ENCODE measurements around the gene EVX2. TPM values are rescaled to one million over a fixed set of nuclear protein-coding genes. Genes with fewer than 3 reads are reported as not detected.

Gene EVX2
- total and polyA plus RNA-seq, 2 of the 4 experiments (the other 2 are of a cell fraction) = not detected

- in situ Hi-C loops (cut with MboI; ENCODE audit: low sequenced_read_pairs) (loop anchor here (25.0 kb wide), 2 partner anchors 1047 to 1347 kb away; no protein-coding TSS in a partner anchor), intact Hi-C loops (cut with micrococcal nuclease) (no loop called here), dilution Hi-C loops (cut with HindIII; ENCODE audit: low sequenced_read_pairs, unreplicated experiment) (no loop called here)
- Histone ChIP-seq H4K5ac (ENCODE audit: low read depth, low read length) (no peak overlapping the region), H3K27me3 (ENCODE audit: control insufficient read depth, insufficient read depth, low read length) (peaks cover 90% of the 10 kb centered on the region), H3K9ac (ENCODE audit: low read depth, low read length) (no peak overlapping the region), H3K9me1 (ENCODE audit: insufficient read depth, low read length) (no peaks in the 10 kb centered on the region), H3K4me1 (ENCODE audit: control insufficient read depth, insufficient read depth, low read length) (peaks cover 1% of the 10 kb centered on the region), H4K8ac (ENCODE audit: low read depth in 2 of 2, low read length in 2 of 2) (no peak overlapping the region), H2AFZ (replicated peaks; ENCODE audit: low read length, poor library complexity) (no peak overlapping the region), H4K91ac (ENCODE audit: insufficient read depth, low read depth, low read length) (no peak overlapping the region), H3K79me1 (ENCODE audit: low read depth in 1 of 2, low read length in 2 of 2) (no peaks in the 10 kb centered on the region), H3K14ac (replicated peaks; ENCODE audit: low read depth, low read length) (no peak overlapping the region), H3K4me3 (ENCODE audit: insufficient read depth, low read depth, low read length) (no peak overlapping the region), H2BK5ac (ENCODE audit: low read depth, low read length, poor library complexity, severe bottlenecking) (no peak overlapping the region), H3K27ac (ENCODE audit: insufficient read depth, low read length) (no peak overlapping the region), H2BK15ac (ENCODE audit: low read depth, low read length) (no peak overlapping the region), H3K4ac (ENCODE audit: low read depth, low read length) (no peak overlapping the region), H2AK9ac (replicated peaks; ENCODE audit: low read depth, low read length, poor library complexity) (no peak overlapping the region), H2AK5ac (ENCODE audit: low read depth, low read length) (no peak overlapping the region), H3K23ac (ENCODE audit: low read depth, low read length) (no peak overlapping the region), H2BK20ac (ENCODE audit: low read depth, low read length) (no peak overlapping the region), H3K4me2 (ENCODE audit: low read depth, low read length) (no peak overlapping the region), H3K36me3 (ENCODE audit: control insufficient read depth, insufficient read depth, low read length) (no peaks in the 10 kb centered on the region), H3K18ac (ENCODE audit: low read depth, low read length) (no peak overlapping the region), H3K56ac (ENCODE audit: extremely low read depth, insufficient read depth, low read length) (no peak overlapping the region), H2BK120ac (ENCODE audit: low read depth, low read length) (no peak overlapping the region), H3K9me3 (ENCODE audit: control insufficient read depth, insufficient read depth, low read length) (peaks cover 26% of the 10 kb centered on the region), H4K20me1 (ENCODE audit: insufficient read depth, low read length) (peaks cover 3% of the 10 kb centered on the region; the same call in 1 of the 2 replicates)
- 2% methylated on average over 21 of the region's 26 CpGs; no CpG with 5 or more reads in 1 of the 2 experiments for WGBS, 2 experiments (ENCODE audit: extremely low coverage in 2 of 2, insufficient read length in 1 of 2)
- ATAC-seq (ENCODE audit: low read depth) (no peak), DNase-seq (no peak)
- BruUV-seq (replicated peaks) = no TSS peak
- CTCF ChIA-PET = interaction anchor here (0.5 to 0.6 kb wide), 2 partner anchors 553 to 771 kb away, joined by 4 to 6 read pairs; no protein-coding TSS in a partner anchor
- TF ChIP-seq POLR2A (IDR thresholded peaks at IDR 0.05; ENCODE audit: low read depth, low read length) (no peak), CHD1 (IDR thresholded peaks at IDR 0.05; ENCODE audit: low read depth, low read length) (no peak), CTCF (conservative IDR thresholded peaks at IDR 0.05; ENCODE audit: low read depth, low read length) (no peak), NFE2L2 (IDR thresholded peaks at IDR 0.05; ENCODE audit: low read depth, low read length) (no peak), CEBPB (IDR thresholded peaks at IDR 0.05; ENCODE audit: low read depth, low read length) (no peak), RCOR1 (IDR thresholded peaks at IDR 0.05; ENCODE audit: insufficient replicate concordance, low read length) (no peak), FOS (IDR thresholded peaks at IDR 0.05; ENCODE audit: low read depth, low read length) (no peak), MAFK (IDR thresholded peaks at IDR 0.05; ENCODE audit: low read depth, low read length) (no peak), RAD21 (IDR thresholded peaks at IDR 0.05; ENCODE audit: low read length) (no peak), MXI1 (IDR thresholded peaks at IDR 0.05; ENCODE audit: borderline replicate concordance, low read depth, low read length) (no peak), RFX5 (IDR thresholded peaks at IDR 0.05; ENCODE audit: low read depth, low read length) (no peak)
- POLR2A ChIA-PET (ENCODE audit: unreplicated experiment) = no interaction called here
Observed at GRCh38 chr2:176084611-176085119, 903 bp upstream of the EVX2 start.

Measured in IMR-90 (cell line).